ENCODE results near the gene MEIS3. TPM values are rescaled to one million over a fixed set of nuclear protein-coding genes. Genes with fewer than 3 reads are reported as not detected.

Gene MEIS3
- total and polyA plus RNA-seq, 9 donors, result 7.2 to 30.6 (median 18.6) TPM

- TF ChIP-seq CTCF (IDR thresholded peaks at IDR 0.05), result peak; percentile 26 to 64 (median 56)
- TF ChIP-seq EP300 (IDR thresholded peaks at IDR 0.05), result no peak
- no peak for TF ChIP-seq POLR2A (IDR thresholded peaks at IDR 0.05)
- no peaks in the 10 kb centered on the region for H3K9me3 ChIP-seq
- no peak overlapping the region for H3K27ac ChIP-seq
- no peaks in the 10 kb centered on the region for H3K36me3 ChIP-seq
- 5 to 8% (median 6%) methylated on average over 17 of the region's 17 CpGs for WGBS, 3 donors
- H3K4me3 ChIP-seq, result no peak overlapping the region
- H3K4me1 ChIP-seq (ENCODE audit: insufficient read depth), result peaks cover 10% of the 10 kb centered on the region
- intact Hi-C loops (cut with DNase I), result loop anchor here in 2 of 4 donors (10.0 kb wide), 1 partner anchor 133 kb away; no protein-coding TSS in a partner anchor
- no peaks in the 10 kb centered on the region for H3K27me3 ChIP-seq
- DNase-seq, result peak; percentile 31 to 68 (median 60)
Observed at GRCh38 chr19:47427241-47428176, 8.2 kb upstream of the MEIS3 start.

GRCh38 chr19:47423203-47423882 lies 4.0 kb upstream of the MEIS3 start:
- H3K4me3 ChIP-seq, result no peak overlapping the region
- 12 to 19% (median 14%) methylated on average over 19 of the region's 19 CpGs for WGBS, 3 donors
- no peaks in the 10 kb centered on the region for H3K36me3 ChIP-seq
- H3K9me3 ChIP-seq, result no peaks in the 10 kb centered on the region
- peaks cover 4% of the 10 kb centered on the region for H3K4me1 ChIP-seq (ENCODE audit: insufficient read depth)
- H3K27me3 ChIP-seq, result no peaks in the 10 kb centered on the region
- intact Hi-C loops (cut with DNase I), result loop anchor here in 2 of 4 donors (10.0 kb wide), 1 partner anchor 129 kb away; no protein-coding TSS in a partner anchor
- no peak for DNase-seq
- TF ChIP-seq POLR2A (IDR thresholded peaks at IDR 0.05) (no peak), EP300 (IDR thresholded peaks at IDR 0.05) (no peak), CTCF (IDR thresholded peaks at IDR 0.05) (no peak)
- no peak overlapping the region for H3K27ac ChIP-seq

GRCh38 chr19:47422417-47423163 lies 3.3 kb upstream of the MEIS3 start:
- no peak overlapping the region for H3K4me3 ChIP-seq
- H3K9me3 ChIP-seq, result no peaks in the 10 kb centered on the region
- no peaks in the 10 kb centered on the region for H3K27me3 ChIP-seq
- H3K27ac ChIP-seq, result no peak overlapping the region
- intact Hi-C loops (cut with DNase I), result loop anchor here in 2 of 4 donors (1.0 to 10.0 kb wide), 2 partner anchors 35 to 128 kb away; no protein-coding TSS in a partner anchor
- H3K36me3 ChIP-seq, result no peaks in the 10 kb centered on the region
- 11 to 25% (median 11%) methylated on average over 1 of the region's 1 CpG for whole genome bisulfite sequencing, 3 donors
- TF ChIP-seq EP300 (IDR thresholded peaks at IDR 0.05) (no peak), POLR2A (IDR thresholded peaks at IDR 0.05) (no peak), CTCF (IDR thresholded peaks at IDR 0.05) (no peak)
- H3K4me1 ChIP-seq (ENCODE audit: insufficient read depth), result peaks cover 3% of the 10 kb centered on the region
- no peak for DNase-seq

Data from ovary (tissue), 9 donors.